ENCODE data around the gene ACY1. TPM values are rescaled to one million over a fixed set of nuclear protein-coding genes. Genes with fewer than 3 reads are reported as not detected.
A peak's percentile ranks its signal among the peaks of the same experiment; 100 is the strongest.

The ACY1 gene
- total and polyA plus RNA-seq, 2 of the 13 experiments (the other 11 are each of a cell fraction or from before 2014, with no cell fraction given): 113 to 162 TPM

GRCh38 chr3:51941463-51941797 lies 41.9 kb upstream of the ACY1 start (continued):
- TF ChIP-seq, protein P1, sequence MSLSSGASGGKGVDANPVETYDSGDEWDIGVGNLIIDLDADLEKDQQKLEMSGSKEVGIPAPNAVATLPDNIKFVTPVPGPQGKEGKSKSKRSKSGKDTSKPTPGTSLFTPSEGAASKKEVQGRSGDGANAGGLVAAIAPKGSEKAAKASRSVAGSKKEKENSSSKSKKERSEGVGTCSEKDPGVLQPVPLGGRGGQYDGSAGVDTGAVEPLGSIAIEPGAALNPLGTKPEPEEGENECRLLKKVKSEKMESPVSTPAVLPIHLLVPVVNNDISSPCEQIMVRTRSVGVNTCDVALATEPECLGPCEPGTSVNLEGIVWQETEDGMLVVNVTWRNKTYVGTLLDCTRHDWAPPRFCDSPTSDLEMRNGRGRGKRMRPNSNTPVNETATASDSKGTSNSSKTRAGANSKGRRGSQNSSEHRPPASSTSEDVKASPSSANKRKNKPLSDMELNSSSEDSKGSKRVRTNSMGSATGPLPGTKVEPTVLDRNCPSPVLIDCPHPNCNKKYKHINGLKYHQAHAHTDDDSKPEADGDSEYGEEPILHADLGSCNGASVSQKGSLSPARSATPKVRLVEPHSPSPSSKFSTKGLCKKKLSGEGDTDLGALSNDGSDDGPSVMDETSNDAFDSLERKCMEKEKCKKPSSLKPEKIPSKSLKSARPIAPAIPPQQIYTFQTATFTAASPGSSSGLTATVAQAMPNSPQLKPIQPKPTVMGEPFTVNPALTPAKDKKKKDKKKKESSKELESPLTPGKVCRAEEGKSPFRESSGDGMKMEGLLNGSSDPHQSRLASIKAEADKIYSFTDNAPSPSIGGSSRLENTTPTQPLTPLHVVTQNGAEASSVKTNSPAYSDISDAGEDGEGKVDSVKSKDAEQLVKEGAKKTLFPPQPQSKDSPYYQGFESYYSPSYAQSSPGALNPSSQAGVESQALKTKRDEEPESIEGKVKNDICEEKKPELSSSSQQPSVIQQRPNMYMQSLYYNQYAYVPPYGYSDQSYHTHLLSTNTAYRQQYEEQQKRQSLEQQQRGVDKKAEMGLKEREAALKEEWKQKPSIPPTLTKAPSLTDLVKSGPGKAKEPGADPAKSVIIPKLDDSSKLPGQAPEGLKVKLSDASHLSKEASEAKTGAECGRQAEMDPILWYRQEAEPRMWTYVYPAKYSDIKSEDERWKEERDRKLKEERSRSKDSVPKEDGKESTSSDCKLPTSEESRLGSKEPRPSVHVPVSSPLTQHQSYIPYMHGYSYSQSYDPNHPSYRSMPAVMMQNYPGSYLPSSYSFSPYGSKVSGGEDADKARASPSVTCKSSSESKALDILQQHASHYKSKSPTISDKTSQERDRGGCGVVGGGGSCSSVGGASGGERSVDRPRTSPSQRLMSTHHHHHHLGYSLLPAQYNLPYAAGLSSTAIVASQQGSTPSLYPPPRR (CRISPR knock-in tag; IDR thresholded peaks at IDR 0.05; ENCODE audit: borderline replicate concordance): no peak
- no peak for TF ChIP-seq ATF3 (CRISPR knock-in tag; IDR thresholded peaks at IDR 0.05)
- TF ChIP-seq KDM5A (IDR thresholded peaks at IDR 0.05; ENCODE audit: borderline replicate concordance, low read length): 0 out of 2 replicates have a peak, but pooled peaks have one; percentile 20

DNA sequence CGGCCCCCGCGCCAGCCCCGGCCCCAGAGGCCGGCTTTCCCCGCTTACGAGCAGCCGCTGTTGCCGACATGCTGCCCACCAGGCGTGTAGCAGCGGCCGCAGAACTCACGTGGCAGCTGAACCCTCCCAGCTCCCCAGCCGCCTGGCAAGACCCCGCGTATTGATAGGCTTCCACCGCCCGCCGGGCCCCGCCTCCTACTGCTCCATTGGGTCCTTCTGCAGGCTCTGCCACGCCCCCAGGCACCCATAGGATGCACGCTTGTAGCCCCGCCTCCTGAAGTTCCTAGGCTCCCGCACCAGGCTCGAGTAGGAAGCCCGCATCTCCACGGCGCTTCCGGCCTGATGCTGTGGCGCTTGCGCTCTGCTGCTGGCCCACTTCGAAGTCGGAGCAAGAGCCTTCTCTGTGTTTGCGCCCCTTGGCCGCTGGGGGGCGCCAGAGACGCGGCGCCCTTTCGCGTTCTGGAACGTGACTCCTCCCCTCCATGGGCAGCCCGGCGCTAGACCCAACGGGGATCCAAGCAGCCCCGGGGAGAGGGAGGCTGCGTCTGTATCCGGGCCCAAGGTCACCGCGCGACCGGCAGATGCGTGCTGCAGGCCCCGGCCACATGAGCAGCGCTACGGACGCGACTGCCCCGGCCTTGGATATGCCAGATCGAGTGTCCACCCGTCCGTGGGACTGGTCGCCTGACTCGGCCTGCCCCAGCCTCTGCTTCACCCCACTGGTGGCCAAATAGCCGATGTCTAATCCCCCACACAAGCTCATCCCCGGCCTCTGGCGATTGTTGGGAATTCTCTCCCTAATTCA lies 41.3 kb upstream of the ACY1 start, which contains the start of the genes PARP3 and RRP9:
Gene PARP3, plus strand, starts transcription at position 566 of the 805 bp plus-strand sequence. CDS start 993 bp downstream, outside the sequence.
Gene RRP9, minus strand, starts transcription at position 107 of the 805 bp plus-strand sequence. Its CDS starts 37 bp downstream, at position 70.
- ATAC-seq: peak; percentile 88
- Histone ChIP-seq H3K9ac (ENCODE audit: insufficient read depth, low read depth, low read length) (peak within 1 kb of the TSS; percentile 93), H3K36me3 (replicated peaks in 1 of 2; ENCODE audit: control insufficient read depth in 1 of 2, insufficient read depth in 2 of 2, low read length in 2 of 2) (peaks cover 8 to 18% of the 10 kb centered on the region in 2 experiments; a peak in 3 of 5 replicates), H3K4me2 (ENCODE audit: low read depth, low read length) (peak within 1 kb of the TSS; percentile 95), H2AFZ (ENCODE audit: low read length) (no peak within 1 kb of the TSS), H3K27ac (ENCODE audit: extremely low read length, insufficient read depth, low read length) (peak within 1 kb of the TSS; percentile 93), H3K79me2 (ENCODE audit: insufficient read depth, low read length) (peaks cover 28% of the 10 kb centered on the region), H3K9me3 (ENCODE audit: low read length) (no peaks in the 10 kb centered on the region), H3K4me1 (ENCODE audit: insufficient read depth, low read length) (peaks cover 33% of the 10 kb centered on the region), H3K4me3 (replicated peaks in 1 of 3; ENCODE audit: insufficient read depth in 1 of 3, low read depth in 2 of 3, low read length in 3 of 3) (peak within 1 kb of the TSS; percentile 80 to 88 (median 84)), H3K27me3 (ENCODE audit: control insufficient read depth in 1 of 2, insufficient read depth in 2 of 2, low read length in 2 of 2) (no peaks in the 10 kb centered on the region; a peak in 1 of 5 replicates), H4K20me1 (ENCODE audit: insufficient read depth, low read length) (no peaks in the 10 kb centered on the region; the same call in 1 of the 2 replicates)
- BruUV-seq (replicated peaks): no TSS peak
- peak; percentile 97 for FAIRE-seq
- peak; percentile 99 for DNase-seq (ENCODE audit: low spot score)
- in situ Hi-C loops (cut with HindIII; ENCODE audit: extremely low pct_ligation_motif_present, low pct_unique_long_range_greater_than_20kb) (no loop called here), intact Hi-C loops (cut with micrococcal nuclease; ENCODE audit: unreplicated experiment) (loop anchor here (1.0 to 2.0 kb wide), 3 partner anchors 32 to 53 kb away; partner anchors contain the start of genes ABHD14B, ACY1 and RPL29)
- CTCF ChIA-PET (ENCODE audit: low intra/inter-chr PET ratio, low total read pairs): interaction anchor here (1.2 to 2.1 kb wide), 4 partner anchors 33 to 59 kb away, joined by 3 to 34 read pairs (median 14); partner anchors contain the start of genes ABHD14A, ABHD14B, ACY1 and RPL29
- 2% methylated on average over 25 of the region's 67 CpGs for WGBS (ENCODE audit: low lambda C conversion rate)
- POLR2A ChIA-PET: interaction anchor here (0.7 to 4.5 kb wide), 20 partner anchors 9 to 442 kb away, joined by 3 to 173 read pairs (median 8); partner anchors contain the start of genes ABHD14A, ABHD14B, ACY1 and DCAF1
- TF ChIP-seq, protein P2, sequence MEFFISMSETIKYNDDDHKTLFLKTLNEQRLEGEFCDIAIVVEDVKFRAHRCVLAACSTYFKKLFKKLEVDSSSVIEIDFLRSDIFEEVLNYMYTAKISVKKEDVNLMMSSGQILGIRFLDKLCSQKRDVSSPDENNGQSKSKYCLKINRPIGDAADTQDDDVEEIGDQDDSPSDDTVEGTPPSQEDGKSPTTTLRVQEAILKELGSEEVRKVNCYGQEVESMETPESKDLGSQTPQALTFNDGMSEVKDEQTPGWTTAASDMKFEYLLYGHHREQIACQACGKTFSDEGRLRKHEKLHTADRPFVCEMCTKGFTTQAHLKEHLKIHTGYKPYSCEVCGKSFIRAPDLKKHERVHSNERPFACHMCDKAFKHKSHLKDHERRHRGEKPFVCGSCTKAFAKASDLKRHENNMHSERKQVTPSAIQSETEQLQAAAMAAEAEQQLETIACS (CRISPR knock-in tag; IDR thresholded peaks at IDR 0.05): no peak; the same call in none of the 2 replicates
- TF ChIP-seq NR2F6 (IDR thresholded peaks at IDR 0.05) (no peak; the same call in 1 of the 2 replicates), NR2F6 (CRISPR knock-in tag; IDR thresholded peaks at IDR 0.05) (peak; percentile 74), TRIM22 (IDR thresholded peaks at IDR 0.05) (no peak)

Measured in HepG2 (cell line).